Panc1 (cell line): ENCODE data around the gene TBCD.

ENCODE experiments used
- POLR2AphosphoS5 ChIP-seq: IDR thresholded peaks from 2 replicates; pipeline ENCODE4 v1.6.1; 2012; ENCODE audit warnings: mild to moderate bottlenecking, low read depth, low read length, moderate library complexity
- SIN3A ChIP-seq: IDR thresholded peaks from 2 replicates; pipeline ENCODE4 v1.6.1; 2012; ENCODE audit warnings: low read depth, mild to moderate bottlenecking, low read length, moderate library complexity, borderline replicate concordance; ENCODE audit not compliant: insufficient read depth
- TCF7L2 ChIP-seq: IDR thresholded peaks from 2 replicates; pipeline ENCODE4 v1.6.1; 2011; ENCODE audit warnings: mild to moderate bottlenecking, low read depth, low read length, inconsistent platforms
- TF ChIP-seq, protein P1 (sequence below): fragments of 450-650 bp; IDR thresholded peaks from 2 replicates; pipeline ENCODE4 v1.5.1; 2017; ENCODE audit warnings: mild to moderate bottlenecking
- TF ChIP-seq, protein P2 (sequence below), 2 experiments: IDR thresholded peaks; 2 replicates each; pipeline ENCODE4 v1.6.1; 2011 to 2012; ENCODE audit warnings: low read depth in 2 of 2, control low read depth in 1 of 2, low read length in 1 of 2, mild to moderate bottlenecking in 1 of 2, moderate library complexity in 1 of 2; ENCODE audit not compliant: insufficient read depth in 1 of 2

DNA sequence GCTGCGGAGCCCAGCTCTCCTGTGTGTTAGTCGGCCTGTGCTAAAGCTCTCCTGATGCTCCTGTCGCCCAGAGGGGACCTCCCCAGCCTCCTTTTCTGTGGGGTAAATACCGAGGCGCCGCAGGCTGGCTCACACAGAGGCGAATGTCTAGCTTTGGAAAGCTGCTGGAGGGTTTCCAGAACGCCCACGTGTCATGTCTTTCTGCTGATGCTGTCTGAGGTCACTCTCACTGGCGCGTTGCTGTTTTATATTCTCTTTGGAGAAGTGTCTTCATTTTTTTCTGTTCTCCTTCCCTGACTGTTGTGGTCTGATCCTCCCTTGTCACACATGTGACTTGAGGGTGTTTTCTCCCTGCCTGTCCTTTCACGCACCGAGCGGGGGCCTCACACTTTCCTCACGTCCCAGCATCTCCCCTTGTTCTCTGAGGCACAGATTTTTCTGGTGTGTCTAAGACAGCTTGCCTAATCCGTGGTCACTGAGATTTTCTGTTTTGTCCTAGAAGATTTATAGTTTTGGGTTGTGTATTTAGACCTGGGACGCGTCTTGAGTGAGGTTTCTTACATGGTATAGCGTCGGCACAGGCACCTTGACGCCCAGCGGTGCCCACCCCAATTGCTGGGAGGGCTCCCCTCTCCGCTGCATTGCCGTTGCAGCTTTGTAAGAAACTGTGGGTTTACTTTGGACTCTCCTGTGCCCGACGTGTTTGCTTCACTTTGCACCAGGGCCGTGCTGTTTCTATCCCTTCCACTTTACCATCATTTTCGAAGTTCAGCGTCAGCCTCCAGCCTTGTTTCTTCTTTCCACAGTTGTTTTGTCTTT is 180.0 kb downstream of the TBCD start:
- TF ChIP-seq, protein P1, sequence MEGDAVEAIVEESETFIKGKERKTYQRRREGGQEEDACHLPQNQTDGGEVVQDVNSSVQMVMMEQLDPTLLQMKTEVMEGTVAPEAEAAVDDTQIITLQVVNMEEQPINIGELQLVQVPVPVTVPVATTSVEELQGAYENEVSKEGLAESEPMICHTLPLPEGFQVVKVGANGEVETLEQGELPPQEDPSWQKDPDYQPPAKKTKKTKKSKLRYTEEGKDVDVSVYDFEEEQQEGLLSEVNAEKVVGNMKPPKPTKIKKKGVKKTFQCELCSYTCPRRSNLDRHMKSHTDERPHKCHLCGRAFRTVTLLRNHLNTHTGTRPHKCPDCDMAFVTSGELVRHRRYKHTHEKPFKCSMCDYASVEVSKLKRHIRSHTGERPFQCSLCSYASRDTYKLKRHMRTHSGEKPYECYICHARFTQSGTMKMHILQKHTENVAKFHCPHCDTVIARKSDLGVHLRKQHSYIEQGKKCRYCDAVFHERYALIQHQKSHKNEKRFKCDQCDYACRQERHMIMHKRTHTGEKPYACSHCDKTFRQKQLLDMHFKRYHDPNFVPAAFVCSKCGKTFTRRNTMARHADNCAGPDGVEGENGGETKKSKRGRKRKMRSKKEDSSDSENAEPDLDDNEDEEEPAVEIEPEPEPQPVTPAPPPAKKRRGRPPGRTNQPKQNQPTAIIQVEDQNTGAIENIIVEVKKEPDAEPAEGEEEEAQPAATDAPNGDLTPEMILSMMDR = no peak
- TF ChIP-seq, protein P2, sequence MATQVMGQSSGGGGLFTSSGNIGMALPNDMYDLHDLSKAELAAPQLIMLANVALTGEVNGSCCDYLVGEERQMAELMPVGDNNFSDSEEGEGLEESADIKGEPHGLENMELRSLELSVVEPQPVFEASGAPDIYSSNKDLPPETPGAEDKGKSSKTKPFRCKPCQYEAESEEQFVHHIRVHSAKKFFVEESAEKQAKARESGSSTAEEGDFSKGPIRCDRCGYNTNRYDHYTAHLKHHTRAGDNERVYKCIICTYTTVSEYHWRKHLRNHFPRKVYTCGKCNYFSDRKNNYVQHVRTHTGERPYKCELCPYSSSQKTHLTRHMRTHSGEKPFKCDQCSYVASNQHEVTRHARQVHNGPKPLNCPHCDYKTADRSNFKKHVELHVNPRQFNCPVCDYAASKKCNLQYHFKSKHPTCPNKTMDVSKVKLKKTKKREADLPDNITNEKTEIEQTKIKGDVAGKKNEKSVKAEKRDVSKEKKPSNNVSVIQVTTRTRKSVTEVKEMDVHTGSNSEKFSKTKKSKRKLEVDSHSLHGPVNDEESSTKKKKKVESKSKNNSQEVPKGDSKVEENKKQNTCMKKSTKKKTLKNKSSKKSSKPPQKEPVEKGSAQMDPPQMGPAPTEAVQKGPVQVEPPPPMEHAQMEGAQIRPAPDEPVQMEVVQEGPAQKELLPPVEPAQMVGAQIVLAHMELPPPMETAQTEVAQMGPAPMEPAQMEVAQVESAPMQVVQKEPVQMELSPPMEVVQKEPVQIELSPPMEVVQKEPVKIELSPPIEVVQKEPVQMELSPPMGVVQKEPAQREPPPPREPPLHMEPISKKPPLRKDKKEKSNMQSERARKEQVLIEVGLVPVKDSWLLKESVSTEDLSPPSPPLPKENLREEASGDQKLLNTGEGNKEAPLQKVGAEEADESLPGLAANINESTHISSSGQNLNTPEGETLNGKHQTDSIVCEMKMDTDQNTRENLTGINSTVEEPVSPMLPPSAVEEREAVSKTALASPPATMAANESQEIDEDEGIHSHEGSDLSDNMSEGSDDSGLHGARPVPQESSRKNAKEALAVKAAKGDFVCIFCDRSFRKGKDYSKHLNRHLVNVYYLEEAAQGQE (IDR thresholded peaks at IDR 0.05; ENCODE audit: insufficient read depth in 1 of 2, low read depth in 2 of 2, low read length in 1 of 2) = no peak
- no peak for TF ChIP-seq TCF7L2
- TF ChIP-seq SIN3A = no peak
- no peak for TF ChIP-seq POLR2AphosphoS5
